ENCODE measurements around the gene SLC9B2. TPM values are rescaled to one million over a fixed set of nuclear protein-coding genes. Genes with fewer than 3 reads are reported as not detected.

SLC9B2 gene
- total and polyA plus RNA-seq, 12 donors = 1.00 to 11.4 (median 3.3) TPM

- H3K36me3 ChIP-seq = no peaks in the 10 kb centered on the region
- intact Hi-C loops (cut with DNase I) = loop anchor here in 2 of 10 donors (5.0 to 10.0 kb wide), 2 partner anchors 478 to 646 kb away; no protein-coding TSS in a partner anchor
- WGBS, 2 donors = 58 to 59% methylated on average over 5 of the region's 5 CpGs
- H3K4me3 ChIP-seq = no peak overlapping the region
- TF ChIP-seq CTCF (IDR thresholded peaks at IDR 0.05) = no peak
- H3K9me3 ChIP-seq = no peaks in the 10 kb centered on the region
- no peaks in the 10 kb centered on the region for H3K27me3 ChIP-seq
- no peak overlapping the region for H3K27ac ChIP-seq
- no peak for ATAC-seq
- no peak for DNase-seq
- H3K4me1 ChIP-seq = peaks cover 0 to 32% (median 16%) of the 10 kb centered on the region in 9 donors
Measured at GRCh38 chr4:103100691-103101090, 24.1 kb upstream of the SLC9B2 start.

- peak; percentile 67 to 84 (median 77) for TF ChIP-seq CTCF (IDR thresholded peaks at IDR 0.05)
- ATAC-seq = peak; percentile 90 to 98 (median 96)
- H3K27ac ChIP-seq = peak within 1 kb of the TSS in 9 of 10 donors; percentile 14 to 84 (median 68)
- peak within 1 kb of the TSS; percentile 19 to 72 (median 54) for H3K4me3 ChIP-seq
- peaks cover 0 to 5% (median 0%) of the 10 kb centered on the region in 9 donors for H3K36me3 ChIP-seq
- WGBS, 2 donors = 9 to 13% methylated on average over 11 of the region's 11 CpGs
- peak in 1 of 2 donors; percentile 79 for DNase-seq
- no peaks in the 10 kb centered on the region for H3K9me3 ChIP-seq
- intact Hi-C loops (cut with DNase I) = loop anchor here in 9 of 10 donors (1.0 to 10.0 kb wide), 16 partner anchors 53 to 668 kb away; partner anchors contain the start of genes SLC9B1 (in 1 of the 9) and UBE2D3 (in 1 of the 9)
- H3K27me3 ChIP-seq = no peaks in the 10 kb centered on the region
- H3K4me1 ChIP-seq = peaks cover 0 to 34% (median 16%) of the 10 kb centered on the region in 9 donors
Measured at GRCh38 chr4:103099691-103100392, 23.3 kb upstream of the SLC9B2 start, which contains the start of gene BDH2. TSS of gene BDH2 (minus strand) at chr4:103099834. CDS start at chr4:103096254, 3,580 bp downstream.

- peak in 6 of 8 donors; percentile 30 to 59 (median 53) for ATAC-seq
- no peaks in the 10 kb centered on the region for H3K27me3 ChIP-seq
- H3K9me3 ChIP-seq = no peaks in the 10 kb centered on the region
- H3K36me3 ChIP-seq = peaks cover 0 to 14% (median 5%) of the 10 kb centered on the region in 9 donors
- H3K4me3 ChIP-seq = peak overlapping the region; percentile 19 to 72 (median 54)
- intact Hi-C loops (cut with DNase I) = loop anchor here in 9 of 10 donors (1.0 to 10.0 kb wide), 15 partner anchors 52 to 667 kb away; partner anchors contain the start of genes SLC9B1 (in 1 of the 9) and UBE2D3 (in 1 of the 9)
- 12% methylated on average over 4 of the region's 4 CpGs for WGBS, 2 donors
- TF ChIP-seq CTCF (IDR thresholded peaks at IDR 0.05) = no peak
- peaks cover 0 to 34% (median 16%) of the 10 kb centered on the region in 9 donors for H3K4me1 ChIP-seq
- H3K27ac ChIP-seq = peak overlapping the region in 8 of 10 donors; percentile 33 to 84 (median 70)
- no peak for DNase-seq
Measured at GRCh38 chr4:103098756-103099440, 22.3 kb upstream of the SLC9B2 start.

- H3K4me3 ChIP-seq = peak overlapping the region in 9 of 10 donors; percentile 34 to 72 (median 55)
- H3K27ac ChIP-seq = peak overlapping the region in 3 of 10 donors; percentile 33 to 84 (median 68)
- TF ChIP-seq CTCF (IDR thresholded peaks at IDR 0.05) = no peak
- 61 to 71% methylated on average over 10 of the region's 10 CpGs for WGBS, 2 donors
- DNase-seq = no peak
- H3K36me3 ChIP-seq = peaks cover 0 to 19% (median 7%) of the 10 kb centered on the region in 9 donors
- no peaks in the 10 kb centered on the region for H3K9me3 ChIP-seq
- H3K27me3 ChIP-seq = no peaks in the 10 kb centered on the region
- H3K4me1 ChIP-seq = peaks cover 0 to 34% (median 16%) of the 10 kb centered on the region in 9 donors
- intact Hi-C loops (cut with DNase I) = loop anchor here in 8 of 10 donors (5.0 to 10.0 kb wide), 13 partner anchors 51 to 666 kb away; partner anchors contain the start of genes SLC9B1 (in 1 of the 8) and UBE2D3 (in 1 of the 8)
- peak in 2 of 8 donors; percentile 4 to 13 for ATAC-seq
Measured at GRCh38 chr4:103098341-103098740, 21.8 kb upstream of the SLC9B2 start.
